Measurements from ENCODE around the gene OTOS.
A peak's percentile ranks its signal among the peaks of the same experiment; 100 is the strongest.

Gene OTOS

DNA sequence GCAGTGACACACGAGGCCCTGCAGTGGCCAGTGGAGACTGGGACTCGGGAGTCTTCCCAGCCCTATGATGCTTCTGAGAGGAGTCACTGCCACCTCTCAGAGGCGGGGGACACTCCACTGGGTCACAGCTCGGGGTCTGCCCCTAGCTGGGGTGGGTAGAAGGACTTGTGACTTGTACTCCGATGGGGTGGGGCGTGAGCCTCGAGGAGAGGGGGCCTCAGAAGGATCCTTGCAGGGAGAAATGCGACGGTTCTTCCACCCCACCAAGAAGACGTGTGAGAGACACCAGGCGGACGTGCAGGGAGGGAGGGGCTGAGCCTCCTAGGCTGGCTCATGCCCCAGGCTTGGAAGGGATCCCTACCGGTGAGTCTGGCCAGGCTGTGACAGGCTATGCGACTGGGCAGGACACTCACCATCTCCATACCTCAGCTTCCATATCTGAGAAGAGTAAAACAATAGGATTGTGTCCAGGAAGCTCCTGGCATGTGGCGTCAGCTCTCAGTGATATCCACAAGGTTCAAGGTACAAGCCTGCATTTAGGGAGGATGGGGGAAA lies 11.1 kb upstream of the OTOS start:
- DNase-seq (ENCODE audit: low read depth in 2 of 2), result no peak

DNA sequence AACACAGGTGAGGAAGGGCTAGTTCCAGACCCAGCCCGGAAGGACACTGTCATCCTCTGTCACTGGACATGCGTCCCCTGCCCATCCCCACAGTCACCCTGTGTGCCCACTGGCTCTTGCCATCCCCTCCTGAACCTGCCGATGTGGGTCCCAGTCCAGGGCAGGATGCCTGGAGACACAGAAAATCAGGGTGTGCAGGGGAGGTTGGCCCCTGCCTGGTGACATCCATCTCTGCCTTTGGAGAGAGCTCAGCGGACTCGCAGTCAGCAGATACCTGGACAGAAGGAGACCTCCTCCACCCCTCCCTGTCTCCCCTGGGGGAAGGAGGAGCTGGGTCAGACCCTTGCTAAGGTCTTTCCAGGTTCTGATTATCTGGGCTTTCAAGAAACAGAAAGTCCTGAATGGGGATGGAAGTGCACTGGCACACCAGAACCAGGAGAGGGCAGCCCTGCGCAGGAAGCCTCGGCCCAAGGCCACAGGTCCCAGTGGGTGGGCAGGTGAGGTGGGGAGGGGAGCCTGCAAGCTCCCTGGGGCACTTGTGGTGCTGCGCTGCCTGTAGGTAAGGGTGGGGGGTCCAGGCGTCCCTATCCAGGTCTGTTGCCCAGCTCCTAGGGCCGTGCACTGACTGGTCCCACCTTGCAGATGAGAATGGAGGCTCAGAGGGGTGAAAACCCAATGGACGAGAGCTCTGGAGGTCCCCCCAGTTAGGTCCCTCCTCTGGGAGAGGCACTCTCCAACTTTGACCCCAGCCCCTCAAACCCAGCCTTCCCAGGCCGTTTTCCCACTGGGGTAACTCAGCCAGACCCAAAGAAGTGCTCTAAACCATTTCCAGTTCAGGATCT lies 9.7 kb upstream of the OTOS start:
- DNase-seq (ENCODE audit: low read depth in 2 of 2), result no peak

DNA sequence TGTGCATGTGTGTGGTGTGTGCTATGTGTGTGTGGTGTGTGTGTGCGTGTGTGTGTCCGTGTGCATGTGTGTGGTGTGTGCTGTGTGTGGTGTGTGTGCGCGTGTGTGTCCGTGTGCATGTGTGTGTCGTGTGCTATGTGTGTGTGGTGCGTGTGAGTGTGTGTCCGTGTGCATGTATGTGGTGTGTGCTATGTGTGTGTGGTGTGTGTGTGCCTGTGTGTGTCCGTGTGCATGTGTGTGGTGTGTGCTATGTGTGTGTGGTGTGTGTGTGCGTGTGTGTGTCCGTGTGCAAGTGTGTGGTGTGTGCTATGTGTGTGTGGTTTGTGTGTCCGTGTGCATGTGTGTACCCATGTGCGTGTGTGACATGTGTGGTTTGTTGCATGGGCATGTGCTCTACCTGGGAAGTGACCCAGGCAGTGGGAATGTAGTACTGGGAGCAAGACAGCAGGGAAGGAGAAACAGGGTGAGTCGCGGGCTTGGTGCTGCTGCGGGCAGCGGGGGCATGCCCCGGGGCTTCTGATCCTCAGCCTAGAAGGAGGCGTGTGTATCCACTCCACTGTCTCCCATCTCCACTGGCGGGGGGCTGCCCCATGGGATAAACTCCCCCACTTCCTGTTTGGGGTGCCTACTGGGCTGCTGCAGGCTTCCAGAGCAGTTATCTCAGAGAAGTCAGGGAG lies 7.6 kb upstream of the OTOS start:
- DNase-seq (ENCODE audit: low read depth in 2 of 2), result no peak

DNA sequence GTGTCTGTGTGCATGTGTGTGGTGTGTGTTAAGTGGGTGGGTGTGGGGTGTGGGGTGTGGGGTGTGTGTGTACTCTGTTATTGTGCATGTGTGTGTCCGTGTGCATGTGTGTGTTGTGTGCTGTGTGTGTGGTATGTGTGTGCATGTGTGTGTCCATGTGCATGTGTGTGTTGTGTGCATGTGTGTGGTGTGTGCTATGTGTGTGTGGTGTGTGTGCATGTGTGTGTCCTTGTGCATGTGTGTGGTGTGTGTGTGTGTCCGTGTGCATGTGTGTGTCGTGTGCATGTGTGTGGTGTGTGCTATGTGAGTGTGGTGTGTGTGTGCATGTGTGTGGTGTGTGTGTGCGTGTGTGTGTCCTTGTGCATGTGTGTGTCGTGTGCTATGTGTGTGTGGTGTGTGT lies 6.9 kb upstream of the OTOS start:
- no peak for DNase-seq (ENCODE audit: low read depth in 2 of 2)

DNA sequence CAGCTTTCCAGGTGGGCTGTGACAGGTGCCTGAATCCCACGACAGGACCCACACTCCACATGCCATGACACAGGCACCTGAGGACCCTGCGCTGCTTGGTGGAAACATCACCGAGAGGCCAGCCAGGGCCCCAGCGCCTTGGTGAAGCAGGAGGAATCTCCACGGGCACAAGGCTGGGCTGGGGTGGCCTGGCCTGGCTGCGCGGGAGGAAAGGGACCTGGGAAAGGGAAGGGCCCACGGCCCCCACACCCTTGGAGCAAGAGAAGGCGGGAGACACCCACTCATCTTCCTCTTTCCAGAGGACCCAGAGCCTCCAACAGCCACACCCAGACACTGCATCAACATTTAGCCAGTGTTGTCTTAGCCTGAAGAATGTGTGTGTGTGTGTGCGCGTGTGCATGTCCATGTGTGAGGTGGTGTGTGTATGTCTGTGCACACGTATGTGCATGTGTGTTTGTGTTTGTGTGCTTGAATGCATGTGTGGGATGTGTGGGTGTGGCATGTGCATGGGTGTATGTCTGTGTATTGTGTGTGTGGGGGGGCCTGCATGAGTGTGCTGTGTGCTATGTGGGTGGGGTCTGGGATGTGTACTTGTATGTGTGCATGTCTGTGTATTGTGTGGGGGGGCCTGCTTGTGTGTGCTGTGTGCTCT lies 6.3 kb upstream of the OTOS start:
- no peak for DNase-seq (ENCODE audit: low read depth in 2 of 2)

DNA sequence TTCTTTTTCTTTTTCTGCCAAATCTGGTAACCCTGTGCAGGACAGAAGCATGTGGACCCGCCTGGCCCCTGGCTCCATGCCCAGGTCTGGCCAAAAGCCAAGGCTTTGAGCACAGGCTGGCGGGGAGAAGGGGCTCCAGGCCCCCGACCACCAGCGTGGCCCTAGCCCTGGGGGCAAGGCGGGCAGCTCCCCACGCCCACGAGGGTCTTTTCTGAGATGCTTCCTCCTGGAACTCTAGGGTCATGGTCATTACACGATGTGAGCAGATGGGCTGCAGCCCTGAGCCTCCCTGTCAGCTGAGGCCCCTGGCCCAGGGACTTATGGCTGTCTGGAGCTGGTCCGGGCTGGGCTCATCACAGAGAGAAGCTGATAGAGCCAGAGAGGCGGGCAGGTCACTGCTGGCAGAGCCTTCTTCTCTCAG lies 5.7 kb upstream of the OTOS start:
- DNase-seq (ENCODE audit: low read depth in 2 of 2), result no peak

DNA sequence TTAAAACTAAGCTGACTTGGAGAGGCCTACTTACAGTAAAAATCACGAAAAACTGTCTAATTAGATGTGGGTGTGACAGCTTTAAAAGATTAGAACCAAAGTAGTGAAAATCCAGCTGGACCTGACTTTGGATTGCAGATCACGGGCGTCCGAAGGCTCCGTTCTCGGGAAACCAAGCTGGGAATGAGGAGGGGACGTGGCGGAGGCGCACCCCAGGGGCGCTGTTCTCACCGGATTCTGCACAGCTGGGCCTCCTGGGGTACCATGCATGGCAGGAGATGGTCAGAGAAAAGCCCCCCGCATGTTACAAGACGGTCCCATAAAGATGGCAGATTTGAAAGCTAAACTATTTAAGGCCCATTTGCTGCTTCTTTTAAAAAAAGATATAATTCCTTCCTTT lies 5.0 kb upstream of the OTOS start:
- DNase-seq (ENCODE audit: low read depth in 2 of 2), result no peak

DNA sequence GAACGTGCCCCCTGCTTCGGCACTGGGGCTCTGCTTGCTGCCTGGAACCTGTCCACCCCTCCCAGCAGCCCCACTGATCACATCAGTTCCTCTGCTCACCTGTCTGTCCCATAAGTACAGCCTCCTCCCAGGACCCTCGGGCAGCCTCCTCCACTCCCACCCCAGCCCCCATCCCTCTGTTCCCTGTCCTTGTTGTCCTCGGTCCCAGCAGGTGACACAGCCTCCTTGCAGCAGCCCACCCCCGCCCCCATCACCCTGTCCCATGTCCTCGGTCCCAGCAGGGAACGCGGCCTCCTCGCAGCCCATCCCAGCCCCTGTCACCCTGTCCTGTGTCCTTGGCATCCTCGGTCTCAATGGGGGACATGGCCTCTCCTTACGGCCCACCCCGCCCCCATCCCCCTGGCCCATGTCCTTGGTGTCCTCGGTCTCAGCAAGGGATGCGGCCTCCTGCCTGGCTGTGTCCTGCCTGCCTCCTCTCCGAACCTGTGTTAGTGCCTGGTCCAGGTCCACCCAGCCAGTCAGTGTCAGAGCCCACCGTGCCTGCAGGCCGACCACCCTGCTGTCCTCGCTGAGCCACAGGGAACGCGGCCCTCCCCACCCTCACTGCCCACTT lies 4.3 kb upstream of the OTOS start:
- no peak for DNase-seq (ENCODE audit: low read depth in 2 of 2)

DNA sequence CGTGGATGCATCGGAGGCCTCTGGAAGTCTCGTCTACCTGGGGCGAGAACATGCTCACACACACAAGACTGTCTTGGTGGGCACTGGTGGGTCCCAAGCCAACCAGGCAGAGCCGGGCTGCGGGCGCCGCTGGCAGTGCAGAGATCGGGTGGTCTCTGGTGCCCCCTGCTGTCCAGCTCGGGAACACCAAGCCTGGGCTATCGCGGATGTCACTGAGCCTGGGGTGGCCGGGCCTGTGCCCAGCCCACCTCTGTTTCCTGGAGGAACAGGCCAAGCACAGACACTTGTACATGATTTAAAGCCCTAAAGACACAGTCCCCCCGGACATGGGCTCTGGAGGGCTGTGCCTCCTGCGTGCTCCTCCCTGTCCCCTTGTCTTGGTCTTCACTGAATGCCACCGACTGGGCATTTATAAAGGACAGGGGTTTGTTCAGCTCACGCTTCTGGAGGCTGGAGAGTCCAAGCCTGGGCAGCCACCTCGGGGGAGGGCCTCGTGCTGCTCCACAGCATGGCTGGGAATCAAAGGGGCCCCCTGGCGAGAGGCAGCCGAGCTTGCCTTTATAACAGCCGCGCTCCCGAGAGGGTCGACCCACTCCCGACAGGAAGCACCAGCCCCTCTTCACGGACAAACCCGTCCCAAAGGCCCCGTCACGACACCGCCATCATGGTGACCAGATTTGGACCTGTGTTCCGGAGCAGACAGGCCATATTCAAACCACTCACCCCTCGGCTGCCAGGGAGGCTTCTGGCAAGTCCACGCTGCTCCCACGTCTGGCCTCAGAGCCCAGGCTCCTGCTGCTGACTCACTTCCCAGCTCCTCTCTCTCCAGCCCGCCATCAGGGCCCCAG lies 3.6 kb upstream of the OTOS start:
- DNase-seq (ENCODE audit: low read depth in 2 of 2), result peak in 1 of 2 experiments; percentile 5

DNA sequence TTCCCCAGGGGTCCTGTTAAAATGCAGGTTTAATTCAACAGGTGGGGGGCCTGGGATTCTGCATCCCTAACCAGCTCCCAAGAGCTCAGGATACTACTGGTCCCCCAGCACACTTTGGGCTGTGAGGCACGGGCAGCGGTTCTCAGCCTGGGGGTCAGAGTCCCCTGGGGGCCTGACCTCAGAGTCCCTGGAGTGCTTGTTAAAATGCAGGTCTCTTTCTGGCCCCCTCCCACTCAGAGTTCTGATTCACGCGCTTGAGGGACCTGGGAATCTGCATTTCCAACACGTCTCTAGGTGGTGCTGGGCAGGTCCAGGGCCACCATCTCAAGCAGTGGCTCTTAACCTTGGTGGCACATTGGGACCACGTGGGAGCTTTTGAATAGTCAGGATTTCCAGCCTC lies 2.8 kb upstream of the OTOS start:
- DNase-seq (ENCODE audit: low read depth in 2 of 2), result no peak

DNA sequence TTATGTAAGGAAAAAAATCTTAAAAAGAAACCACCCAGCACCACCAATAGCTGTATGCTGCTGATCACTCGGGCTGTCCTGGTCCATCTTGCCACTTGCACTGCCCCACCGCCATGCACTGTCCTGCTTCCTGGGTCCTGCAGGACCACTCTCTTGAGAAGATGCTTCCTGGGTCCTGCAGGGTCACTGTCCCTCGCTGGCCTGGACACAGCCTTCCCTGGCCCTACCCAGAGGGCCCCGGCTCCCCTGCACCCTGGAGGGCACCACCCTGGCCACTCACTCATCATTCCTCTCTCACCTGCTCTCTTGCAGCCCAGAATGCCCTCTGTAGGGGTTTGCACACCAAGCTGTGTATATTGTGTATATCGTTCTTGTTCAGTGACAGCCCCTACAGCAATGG lies 2.4 kb upstream of the OTOS start:
- no peak for DNase-seq (ENCODE audit: low read depth in 2 of 2)

DNA sequence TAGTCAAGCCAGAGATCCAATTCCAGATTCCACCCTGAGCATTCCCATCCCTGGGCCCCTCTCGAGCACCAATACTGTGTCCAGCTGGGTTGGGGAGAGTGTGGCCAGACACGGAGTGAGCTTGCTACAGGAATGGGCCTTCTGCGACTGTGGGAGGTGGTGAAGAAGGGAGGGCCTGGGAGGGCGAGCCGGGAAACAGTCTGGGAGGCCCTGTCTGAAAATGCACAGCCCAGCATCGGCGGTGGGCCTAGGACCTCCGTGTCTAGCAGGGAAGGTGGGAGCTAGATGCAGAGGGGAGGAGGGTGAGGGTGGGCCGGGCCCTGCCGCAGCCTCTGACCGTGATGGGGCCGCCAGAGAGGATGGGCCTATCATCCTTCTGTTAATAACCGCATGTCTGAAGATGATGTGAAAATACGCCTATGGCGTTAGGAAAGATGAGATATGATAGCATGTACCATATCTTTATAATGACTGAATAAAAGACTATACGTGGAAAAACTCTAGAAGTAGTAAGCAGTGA lies 1.9 kb upstream of the OTOS start:
- no peak for DNase-seq (ENCODE audit: low read depth in 2 of 2)

DNA sequence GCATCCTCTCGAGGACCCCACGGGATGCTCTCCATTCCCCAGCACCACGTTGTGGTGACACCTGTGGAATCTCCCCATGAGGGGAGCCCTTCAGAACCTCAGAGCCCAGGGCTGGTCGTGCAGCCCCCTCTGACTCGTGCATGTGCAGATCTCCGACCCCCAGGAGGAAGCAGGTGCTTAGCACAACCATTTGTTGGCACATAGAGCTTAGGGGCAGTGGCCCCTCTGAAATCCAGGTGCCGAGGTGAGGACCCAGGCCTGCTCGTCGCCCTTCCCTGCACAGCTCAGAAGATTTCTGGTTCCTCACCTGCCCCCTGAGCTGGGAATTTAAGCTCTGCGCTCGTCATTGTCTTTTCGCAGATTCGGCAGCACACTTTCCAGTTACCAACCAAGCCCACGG lies 1.3 kb upstream of the OTOS start:
- no peak for DNase-seq (ENCODE audit: low read depth in 2 of 2)

DNA sequence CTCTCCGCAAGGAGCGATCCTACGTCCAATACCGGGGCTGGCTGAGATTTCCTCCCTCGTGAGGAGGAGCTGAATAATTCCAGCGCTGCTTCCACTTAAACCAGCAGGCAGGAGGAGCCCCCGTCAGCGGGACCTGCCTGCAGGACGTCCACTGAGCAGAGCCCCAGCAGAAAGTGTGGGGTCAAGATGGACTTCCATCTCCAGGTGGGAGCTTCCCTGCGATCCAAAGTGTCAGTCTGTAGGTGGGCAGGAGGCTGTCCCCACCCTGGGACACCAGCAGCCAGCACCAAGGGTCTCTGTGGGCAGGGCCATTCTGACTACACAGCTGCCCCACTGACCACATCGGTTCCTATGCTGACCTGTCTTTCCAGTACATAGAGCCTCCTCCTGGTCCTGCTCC lies 462 bp upstream of the OTOS start:
- DNase-seq (ENCODE audit: low read depth in 2 of 2), result no peak

DNA sequence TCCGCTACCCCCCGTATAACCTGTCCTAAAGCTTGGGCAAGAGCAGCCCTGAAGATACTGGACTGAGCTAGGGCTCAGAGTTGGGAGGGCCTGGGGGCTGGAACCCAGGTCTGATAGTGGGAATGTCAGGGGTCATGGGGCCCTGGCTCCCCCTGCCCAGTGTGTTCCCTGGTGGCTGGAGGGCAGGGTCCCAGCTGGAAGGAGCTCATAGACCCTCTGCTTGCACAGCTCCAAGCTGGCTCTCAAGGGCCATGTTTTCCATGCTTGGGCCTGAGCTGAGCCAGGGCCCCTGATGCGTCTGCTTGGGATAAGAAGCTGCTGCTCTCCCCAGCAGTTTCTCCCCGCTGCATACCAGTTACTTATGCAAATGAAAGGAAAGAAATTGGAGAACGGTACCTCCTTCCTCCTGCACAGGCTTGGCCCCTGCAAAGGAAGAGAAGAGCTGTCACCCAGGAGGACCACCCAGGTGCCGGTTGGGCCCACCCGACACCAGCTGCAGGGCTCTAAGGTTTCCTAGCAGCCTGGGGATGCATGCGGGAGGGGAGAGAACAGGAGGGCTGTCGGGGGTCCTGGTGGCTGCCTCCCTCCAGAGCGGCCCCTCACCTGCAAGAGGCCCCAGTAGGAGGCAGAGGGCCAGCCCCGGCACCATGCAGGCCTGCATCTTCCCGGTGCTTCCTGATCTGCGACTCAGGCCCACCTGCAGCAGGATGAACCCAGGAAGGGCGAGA lies 628 bp downstream of the OTOS start:
- DNase-seq (ENCODE audit: low read depth in 2 of 2), result no peak

DNA sequence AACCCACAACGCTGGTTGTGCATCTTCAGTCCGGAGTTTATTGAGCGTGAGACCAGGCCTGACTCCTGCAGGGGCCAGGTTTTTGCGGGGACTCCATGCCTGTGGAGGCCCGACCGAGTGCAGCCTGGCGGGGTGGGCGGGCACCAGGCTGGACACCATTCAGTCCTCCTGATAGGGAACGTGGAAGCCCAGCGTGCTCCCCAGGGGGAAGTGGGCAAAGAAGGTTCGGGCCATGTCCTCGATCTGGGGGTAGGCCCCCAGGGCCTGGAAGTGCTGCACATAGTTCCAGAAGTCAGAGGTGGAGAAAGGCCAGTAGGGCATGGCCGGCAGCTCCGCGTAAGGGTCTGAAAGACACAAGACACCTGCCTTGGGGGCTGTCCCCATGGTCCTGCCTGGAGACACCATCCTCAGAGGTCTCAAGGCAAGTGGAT lies 1.4 kb downstream of the OTOS start:
- no peak for DNase-seq (ENCODE audit: low read depth in 2 of 2)

DNA sequence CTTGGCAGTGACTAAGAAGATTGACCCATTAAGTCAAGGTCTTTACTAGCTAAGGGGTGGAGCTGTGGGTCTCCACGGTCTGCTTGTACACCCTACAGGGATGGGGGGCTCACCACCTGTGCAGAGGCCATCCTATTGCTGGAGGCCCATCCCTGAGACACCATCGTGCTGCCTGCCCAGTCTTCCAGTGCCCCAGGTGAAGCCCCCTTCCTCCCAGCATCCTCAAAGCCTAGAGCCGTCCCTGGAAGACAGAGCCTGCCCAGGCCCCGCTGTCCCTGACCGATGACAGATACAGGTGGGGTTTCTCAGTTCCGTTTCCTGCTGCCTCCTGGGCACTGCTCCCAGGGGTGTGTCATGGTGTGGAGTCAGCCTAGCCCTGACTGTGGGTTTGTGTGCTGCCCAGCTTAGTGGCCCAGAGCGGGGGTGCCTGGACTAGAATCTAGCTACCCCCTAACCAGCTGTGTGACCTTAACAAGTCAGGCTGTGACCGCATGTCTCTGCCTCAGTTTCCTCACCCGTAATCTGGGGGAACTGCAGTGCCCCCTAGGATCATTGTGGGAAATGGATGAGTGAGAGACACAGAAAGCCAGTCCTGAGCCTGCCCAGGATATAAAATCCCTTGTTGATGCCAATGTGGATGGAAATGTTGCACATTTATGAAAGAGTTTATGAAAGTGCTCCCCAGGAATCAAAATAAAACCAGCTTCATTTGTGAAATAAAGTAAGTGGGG lies 2.0 kb downstream of the OTOS start:
- no peak for DNase-seq (ENCODE audit: low read depth in 2 of 2)

DNA sequence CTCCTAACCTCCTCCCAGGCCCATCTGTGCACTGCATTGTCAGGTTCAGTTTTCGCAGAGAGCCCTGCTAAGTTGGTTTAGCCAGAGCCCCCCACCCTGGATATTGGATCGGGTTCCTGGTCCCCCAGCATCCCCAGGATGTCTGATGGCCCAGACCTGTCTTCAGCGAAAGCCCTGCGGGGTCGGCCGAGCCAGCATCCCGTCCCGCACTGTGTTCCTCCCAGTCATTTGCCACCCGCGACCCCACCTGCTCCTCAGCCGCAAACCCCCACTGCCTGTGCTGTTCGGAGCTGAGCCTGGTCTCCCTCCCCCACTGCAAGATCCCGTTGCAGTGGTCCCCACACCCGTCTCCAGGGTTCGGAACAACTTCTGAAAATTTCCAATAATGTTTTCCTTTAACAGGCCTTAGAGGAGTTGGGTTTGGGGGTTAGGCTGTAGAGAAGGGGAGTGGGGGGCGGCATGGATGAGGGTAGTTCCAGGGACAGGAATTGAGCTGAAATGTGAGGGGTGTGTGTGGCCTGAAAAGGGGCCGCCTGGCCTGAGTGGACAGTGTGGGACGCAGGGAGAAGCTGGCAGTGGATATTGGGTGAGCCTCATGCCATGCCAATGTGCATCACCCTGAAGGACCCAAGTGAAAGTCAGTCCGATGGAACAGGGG lies 2.7 kb downstream of the OTOS start:
- no peak for DNase-seq (ENCODE audit: low read depth in 2 of 2)

DNA sequence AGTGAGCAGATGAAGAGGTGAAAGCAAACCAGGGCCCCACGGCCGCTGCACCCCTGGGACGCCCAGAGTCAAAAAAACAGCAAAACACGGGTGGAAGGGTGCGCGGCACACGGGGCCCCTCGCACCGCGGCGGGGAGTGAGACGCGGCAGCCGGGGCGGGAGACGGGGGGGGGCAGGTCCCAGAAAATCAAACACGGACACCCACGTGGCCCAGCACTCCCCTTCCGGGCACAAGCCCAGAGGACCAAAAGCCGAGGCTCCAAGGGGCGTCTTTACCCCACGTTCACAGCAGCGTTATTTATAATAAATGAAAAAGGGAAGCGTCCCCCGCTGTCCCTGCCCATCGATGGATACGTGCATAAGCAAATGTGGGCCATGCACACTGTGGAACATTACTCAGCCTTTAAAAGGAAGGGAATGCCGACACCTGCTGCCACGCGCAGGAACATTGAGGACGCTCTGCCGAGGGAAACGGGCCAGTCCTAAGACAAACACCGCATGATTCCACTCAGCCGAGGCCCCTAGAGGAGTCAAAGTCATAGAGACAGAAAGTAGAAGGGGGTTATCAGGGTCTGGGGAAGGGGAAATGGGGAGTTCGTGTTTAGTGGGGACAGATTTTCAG lies 3.7 kb downstream of the OTOS start:
- no peak for DNase-seq (ENCODE audit: low read depth in 2 of 2)
